ENCODE data around the gene FHOD3.
"Not testable (repeated sequence)": the region's sequence is repeated elsewhere in the genome, so short reads cannot be mapped to it uniquely, and the experiment has no call there.

The FHOD3 gene

DNA sequence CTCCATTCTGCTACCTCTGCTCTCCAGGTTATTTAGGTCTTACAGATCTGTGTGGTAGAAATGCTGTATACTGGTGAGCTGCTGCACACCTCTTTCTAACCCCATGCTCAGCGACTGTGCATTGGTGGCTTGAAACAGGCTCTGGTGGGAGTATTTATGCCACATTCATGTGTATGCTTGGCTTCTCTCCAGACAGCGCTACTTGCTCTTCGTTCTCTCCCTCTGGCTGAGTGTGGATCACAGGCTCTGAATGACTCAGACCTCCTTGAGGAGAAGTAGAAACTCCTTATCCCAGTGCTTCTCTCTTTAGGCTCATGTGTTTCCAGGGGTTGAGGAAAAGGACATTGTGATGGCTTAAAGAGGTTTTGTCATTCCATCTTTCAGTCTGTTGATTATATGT lies 54.9 kb downstream of the FHOD3 start:
- no peak for FAIRE-seq

DNA sequence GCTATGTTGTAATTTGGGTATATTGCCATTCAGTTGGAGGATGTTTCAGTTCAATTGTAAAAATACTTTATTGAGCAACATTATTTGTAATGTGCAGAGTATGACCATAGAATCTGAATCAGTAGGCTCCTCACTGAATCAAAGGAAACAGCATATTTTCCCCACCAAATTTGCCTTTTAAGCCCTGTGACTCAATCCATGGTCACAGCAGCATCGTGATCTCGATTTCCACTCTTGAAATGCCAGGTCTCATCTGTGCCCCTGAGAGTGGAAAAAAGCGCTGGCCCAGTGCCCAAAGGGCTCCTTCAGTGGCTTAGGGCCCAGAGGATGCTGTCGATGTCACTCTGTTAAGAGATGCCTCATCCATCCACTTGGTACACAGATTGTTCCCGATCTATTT lies 57.5 kb downstream of the FHOD3 start:
- FAIRE-seq, result no peak

DNA sequence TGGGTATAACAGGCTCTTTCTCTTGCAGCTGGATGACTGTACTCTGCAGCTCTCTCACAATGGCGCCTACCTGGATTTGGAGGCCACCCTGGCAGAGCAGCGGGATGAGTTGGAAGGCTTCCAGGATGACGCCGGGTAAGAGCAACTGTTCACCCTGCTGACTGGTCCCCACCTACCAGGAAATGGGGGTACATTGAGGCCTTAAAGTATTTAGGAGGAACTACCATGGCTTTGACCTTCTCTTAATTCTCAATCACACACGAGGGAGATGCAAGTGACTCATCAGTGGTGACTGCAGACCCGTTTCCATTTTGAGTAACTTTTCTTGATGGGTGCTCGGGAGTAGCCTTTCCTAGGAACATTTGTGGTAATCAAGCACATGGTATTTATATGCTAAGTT lies 58.0 kb downstream of the FHOD3 start:
- no peak for FAIRE-seq

DNA sequence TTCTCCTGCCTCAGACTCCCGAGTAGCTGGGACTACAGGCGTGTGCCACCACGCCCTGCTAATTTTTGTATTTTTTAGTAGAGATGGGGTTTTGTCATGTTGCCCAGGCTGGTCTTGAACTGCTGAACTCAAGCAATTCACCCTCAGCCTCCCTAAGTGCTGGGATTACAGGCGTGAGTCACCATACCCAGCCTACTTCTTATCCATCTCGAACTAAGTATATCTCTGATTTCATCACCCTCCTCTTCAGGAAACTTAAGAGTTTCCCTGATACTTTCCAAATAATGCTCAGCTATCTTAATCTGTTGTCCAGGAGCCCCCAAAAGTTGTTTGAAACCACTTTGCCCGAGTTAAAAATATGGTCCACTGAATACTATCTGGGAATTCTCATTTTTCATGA lies 59.2 kb downstream of the FHOD3 start:
- not testable (repeated sequence) for FAIRE-seq

DNA sequence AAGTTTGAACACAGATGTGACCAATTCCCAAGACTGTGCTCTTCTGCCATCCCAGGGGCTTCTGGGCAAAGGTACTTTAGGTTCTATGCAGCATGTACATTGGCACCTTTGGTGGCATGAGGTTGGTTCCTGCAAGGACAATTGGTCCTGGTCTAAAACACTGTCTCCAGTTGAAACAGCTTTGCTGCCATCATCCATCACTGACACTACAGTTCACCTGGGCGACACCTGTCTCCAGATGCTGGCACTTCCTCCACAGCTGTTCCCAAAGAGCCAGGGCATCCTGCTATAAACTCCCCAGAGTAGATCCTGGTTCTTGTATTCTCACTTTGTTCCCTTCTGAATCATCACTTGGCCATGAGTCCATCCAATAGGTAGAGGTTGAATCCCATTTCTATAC lies 60.6 kb downstream of the FHOD3 start:
- FAIRE-seq, result no peak

DNA sequence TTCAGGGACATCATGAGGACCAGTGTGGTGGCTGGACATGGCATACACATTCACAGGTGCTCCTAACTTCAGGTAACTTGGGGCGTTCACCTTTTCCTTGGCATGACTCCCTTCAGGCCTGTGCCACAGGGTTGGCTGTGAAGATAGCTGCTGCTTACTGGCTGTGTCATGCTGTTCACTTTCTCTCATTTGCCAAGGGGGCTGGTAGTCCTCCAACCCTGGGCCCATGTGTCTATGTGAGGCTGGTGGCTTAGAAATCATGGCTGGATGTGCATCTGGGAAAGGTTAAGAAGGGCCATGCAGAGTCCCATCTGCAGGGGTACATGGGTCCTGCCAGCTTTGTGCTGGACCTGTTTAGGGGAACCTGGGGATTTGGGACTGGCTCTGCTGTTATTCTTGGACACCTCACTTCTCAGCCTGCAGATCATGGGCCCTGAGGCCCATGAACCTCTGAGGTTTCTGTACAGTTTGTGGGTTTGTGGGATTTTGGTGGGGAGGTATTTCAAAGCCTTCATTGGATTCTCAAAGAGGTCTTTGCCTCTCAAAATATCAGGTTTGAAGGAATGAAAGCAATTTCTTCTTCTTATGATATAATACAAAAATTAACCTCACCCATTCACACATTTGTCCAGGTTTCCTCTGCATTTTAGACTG lies 62.9 kb downstream of the FHOD3 start:
- no peak for FAIRE-seq

DNA sequence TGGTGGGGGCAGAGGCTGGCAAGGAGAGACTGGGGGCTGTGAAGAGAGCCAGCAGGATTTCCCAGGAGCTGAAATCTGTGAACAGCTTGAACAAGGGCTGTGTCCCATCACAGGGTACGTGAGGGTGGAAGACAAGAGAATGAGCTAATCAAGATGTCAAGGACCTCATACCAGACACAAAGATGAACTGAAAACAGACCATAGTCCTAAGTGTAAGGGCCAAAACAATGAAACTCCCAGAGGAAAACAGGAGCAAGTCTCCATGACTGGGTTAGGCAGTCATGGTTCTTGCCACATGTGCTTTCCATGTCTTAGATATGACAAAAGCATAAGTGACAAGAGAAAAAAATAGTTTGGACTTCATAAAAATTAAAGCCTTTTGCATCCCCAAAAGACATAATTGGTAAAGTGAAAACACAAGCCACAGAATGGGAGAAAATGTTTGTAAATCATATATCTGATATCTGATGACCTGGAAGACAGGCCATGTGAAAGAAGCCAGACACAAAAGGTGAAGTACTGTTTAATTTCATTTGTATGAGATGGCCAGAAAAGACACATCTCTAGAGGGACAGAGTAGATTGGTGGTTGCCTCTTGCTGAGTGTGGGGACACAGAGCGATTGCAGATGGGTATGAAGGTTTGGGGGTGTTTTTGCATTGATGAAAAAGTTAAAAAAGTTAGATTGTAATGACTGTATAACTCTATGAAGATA lies 67.6 kb downstream of the FHOD3 start:
- no peak for FAIRE-seq

DNA sequence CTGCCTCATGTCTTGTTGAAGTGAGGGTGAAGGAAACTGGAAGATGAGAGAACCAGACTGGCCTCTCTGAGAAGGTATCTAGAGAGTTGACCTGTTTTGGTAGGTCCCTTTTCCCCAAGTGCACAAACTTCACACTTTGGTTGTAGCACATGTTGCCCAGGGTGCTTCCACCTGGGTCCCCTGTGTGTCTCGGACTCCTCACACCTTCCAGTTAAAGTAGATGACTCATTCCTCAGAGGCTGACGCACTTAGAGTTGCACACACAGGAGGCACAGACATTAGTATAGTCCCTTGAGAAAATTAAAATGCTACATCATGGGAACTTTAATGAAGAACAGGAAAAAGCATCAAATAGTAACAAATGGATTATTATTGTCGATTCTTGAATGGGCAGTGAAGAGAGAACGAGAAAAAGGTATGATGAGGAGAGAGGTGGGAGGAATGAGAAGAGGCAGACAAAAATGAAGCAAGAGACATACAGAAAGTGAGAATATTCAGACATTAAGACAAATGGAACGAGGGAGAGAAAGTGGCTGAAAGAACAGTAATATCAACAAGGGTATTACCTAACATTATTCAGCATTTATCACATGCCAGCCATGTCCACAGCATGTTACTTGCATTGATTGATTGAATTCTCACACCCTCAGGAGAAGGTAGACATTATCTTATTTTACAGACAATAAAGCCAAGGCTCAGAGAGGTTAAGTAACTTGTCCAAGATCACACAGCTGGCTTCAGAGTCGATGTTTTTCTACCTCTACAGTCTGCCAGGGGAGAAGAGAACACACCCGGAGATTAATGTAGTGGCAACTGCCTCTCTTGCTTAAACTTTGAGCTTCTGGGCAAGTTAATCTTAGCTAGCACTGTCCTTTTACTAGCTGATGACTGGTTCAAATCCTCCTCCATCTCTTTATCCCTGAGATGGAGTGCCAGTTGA lies 68.6 kb downstream of the FHOD3 start:
- no peak for FAIRE-seq

DNA sequence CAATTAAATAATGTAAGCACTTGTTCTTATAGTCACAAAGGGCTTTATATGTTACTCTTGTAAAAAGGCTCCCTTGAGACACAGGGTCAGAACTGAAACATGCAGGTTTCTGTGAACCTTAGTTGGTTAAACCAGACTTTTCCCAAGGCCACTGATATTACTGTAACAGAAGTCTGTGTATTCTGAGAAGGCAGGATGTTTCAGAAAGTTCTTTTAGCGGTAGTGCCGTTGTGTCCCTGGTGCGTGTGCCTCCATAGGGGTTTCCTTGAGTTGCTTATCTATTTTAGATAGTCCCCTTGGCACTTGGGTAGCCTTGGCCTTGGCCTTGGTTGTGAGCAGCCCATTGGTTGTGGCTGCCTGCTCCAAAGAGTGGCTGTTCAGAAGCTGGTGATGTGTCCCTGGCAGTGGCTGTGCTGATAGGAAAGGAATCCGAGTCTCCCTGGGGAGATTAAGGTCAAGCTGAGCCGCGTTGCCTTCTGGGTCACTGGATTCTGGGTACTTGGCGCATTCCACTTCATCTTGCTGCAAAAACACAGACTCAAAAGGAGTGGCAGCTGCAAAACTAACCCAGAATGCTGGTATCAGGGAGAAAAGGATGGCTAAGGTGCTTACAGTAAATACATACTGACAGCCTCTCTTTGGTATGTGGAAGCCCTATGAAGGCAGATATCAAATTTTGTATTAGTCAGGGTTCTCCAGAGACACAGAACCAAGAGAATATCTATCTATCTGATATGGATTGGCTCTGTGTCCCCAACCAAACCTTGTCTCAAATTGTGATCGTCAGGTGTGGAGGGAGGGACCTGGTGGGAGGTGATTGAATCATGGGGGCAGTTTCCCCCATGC lies 69.7 kb downstream of the FHOD3 start:
- FAIRE-seq, result no peak

DNA sequence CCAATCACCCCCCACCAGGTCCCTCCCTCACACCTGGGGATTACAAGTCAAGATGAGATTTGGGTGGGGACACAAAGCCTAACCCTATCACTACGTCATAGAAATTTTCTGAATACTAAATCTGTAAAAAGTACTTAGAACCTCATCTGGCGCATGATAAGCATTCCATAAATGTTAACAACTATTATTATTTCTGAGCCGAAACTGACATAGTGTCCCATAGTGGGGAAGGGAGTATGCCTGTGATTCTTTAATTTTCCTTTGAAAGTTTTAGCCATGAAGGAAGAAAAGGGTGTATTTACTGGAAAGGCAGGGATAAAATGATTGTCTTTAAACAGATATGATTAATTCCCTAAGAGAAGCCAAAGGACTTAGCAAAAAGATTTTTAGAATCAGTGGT lies 71.4 kb downstream of the FHOD3 start:
- no peak for FAIRE-seq

DNA sequence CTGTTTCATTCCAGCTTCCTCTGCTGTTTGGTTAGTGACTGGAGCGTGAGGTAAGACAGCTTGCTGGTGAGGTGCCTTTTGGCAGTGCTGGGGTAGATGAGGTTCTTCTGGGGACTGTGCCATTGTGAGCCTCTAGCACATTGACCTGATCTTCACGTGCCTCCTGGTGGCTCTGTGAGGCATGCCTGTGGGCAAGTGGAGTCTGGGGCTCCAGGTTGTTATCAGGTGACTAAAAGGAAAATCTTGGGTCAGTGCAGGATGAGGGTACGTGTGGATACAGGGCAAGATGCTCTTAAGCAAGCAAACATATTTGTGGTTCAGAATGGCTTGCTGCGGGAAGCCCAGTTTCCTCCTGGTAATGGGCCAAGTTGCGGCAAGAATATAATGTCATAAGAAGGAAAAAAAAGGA lies 75.4 kb downstream of the FHOD3 start:
- FAIRE-seq, result no peak

DNA sequence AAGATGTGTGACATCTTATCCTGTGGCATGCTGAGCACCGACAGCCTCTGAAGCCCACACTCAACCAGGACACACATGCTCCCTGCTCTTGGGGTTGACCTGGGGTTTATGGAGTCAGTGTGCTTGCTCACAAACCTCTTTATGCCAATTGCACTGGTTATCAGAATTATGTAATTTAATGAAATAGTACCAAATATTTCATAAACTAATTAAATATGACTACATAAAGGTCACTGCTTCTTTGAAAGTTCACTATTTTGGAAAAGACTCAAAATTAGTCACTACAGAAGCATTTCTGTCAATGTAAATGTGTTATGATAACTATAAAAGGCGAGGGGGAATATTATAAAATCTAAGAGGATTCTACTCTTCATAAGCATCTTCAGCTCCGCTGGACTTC lies 76.7 kb downstream of the FHOD3 start:
- FAIRE-seq, result no peak

DNA sequence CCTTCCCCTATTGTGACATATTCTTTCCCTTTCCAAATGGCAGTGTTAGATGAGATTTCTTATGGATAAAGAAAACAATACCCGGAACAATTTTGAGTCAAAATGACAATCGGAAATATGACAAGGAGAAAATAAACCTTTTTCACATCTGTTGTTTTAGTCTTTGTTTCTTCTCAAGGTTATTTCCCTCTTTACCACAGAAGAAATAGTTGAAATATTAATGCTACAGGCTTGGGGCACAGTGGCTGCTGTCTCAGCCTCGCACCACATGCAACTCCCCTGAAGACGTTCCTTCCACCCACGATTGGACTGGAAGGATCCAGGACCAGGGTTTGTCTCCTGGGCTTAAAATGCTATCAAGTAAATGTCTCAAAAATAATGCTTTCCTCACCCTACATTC lies 77.6 kb downstream of the FHOD3 start:
- no peak for FAIRE-seq

DNA sequence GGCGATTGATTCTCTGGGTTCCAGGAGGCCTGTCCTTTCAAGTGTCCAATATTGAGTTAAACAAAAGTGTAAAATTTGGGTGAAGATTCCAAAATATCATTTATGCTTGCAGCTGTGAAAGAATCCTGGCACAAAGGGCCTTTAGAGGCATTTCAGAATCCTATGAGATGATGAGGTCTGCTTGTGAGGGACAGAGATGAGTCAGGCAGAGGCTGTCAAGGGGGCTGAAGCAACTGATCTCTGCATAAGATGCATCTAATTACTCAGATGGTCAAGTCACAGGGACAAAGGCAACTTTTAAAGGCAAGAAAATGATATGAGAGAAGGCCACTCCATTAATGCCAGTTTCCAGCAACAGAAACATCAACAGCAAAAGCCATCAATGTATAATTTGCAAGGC lies 78.8 kb downstream of the FHOD3 start:
- no peak for FAIRE-seq

DNA sequence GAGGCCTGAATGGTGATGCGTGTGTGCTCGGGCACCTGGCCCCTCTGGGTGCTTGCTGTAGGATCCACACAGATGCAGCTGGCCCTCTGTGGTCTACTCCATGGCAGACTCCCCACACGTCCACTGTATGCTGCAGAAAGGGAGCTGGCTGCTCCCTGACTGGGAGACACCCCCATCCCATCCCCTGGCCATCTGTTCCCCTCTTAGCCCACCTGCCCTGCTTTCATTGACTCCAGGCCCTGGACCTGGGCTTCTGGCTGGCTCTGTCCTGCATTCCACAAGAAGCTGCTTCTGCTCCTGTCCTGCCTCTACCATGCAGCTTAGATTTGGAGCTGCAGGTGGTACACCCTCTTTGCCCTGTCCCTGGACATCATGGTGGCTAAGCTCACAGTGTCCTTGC lies 80.1 kb downstream of the FHOD3 start:
- no peak for FAIRE-seq

DNA sequence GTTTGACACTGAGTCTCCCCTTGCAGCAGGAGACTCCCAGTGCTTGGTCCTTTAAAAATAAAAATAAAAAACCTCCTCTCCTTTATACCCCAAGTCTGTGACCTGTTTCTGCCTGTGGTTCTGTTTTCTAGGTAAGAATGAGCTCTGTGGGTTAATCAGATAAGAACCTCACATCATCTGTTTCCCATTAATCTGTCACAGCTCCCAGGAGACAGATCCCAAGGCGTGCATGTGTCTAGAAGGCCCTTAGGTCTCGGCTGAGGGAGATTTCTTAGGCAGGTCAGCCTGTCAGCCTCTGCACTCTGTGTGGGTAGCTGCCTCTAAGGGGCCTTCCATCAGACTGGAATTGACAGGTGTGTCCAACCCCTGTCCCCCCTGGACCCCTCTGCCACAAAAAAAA lies 80.7 kb downstream of the FHOD3 start:
- FAIRE-seq, result no peak

DNA sequence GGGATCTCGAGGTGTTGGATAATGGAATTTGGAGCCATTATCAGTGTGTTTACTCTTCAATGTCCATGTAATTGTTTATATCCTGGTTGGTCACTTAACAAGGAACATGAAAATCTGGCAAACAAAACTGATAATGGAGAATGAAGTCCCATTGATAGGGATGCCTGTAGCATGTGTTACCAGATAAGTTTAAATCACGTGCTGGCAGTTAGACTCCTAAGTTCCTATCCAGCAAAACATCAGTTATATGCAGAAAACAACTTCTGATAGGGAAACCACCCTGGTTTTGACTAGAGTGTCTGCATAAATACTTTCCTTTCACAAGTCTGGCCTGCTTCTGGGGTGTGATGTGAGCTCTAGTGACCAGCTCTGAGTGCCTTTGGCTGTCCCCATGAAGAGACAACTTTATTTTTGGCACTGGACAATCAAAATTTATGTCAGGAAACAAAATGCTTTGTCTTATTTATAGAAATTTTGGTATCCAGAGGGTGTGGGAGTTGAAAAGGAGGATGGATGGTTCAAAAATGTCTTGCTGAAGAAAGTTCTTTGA lies 82.0 kb downstream of the FHOD3 start:
- no peak for FAIRE-seq

DNA sequence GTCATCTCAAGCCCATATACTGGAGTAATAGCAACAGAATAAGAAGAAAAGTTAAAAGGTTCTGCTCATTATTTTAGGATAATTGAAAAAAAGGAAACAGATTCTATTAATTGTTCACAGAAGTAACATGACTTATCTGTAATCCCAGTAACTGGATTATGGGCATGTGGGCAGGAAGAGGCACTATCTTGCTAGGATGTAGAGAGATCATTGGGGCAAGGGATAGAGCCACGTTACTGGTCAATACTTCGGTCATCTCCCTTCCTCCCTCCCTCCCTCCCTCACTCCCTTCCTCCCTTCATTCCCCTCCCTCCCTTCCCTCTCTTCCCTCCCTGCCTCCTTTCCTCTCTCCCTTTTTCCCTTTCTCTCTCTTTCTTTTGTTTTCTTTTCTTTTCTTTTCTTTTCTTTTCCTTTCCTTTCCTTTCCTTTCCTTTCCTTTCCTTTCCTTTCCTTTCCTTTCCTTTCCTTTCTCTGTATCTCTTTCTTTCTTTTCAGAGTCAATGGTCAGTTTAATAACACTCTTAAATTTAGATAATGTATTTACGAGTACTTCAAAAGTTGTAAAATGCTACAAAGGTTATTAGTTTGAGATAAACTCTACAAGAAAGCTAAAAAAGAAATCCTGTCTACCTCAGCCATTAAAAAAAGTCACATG lies 82.8 kb downstream of the FHOD3 start:
- no peak for FAIRE-seq

DNA sequence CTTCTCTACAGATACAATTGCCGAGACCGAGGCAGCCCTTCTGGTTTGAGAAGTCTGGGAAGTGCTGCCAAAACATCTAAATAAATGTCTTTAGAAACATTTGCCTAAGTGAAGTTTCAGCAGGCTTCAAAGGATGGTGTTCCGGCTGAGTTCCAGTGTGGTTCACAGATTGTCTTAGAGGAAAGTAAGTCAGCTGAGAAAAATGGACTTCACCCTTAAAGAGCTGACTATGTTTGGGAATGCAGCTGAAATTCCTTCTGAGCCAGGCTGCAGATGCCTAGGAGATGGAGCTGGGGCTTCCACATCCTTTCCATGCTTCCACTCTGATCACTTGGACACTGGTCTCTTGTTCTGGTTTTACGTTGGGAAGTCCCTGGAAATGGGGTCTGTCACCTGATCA lies 83.6 kb downstream of the FHOD3 start:
- FAIRE-seq, result no peak

DNA sequence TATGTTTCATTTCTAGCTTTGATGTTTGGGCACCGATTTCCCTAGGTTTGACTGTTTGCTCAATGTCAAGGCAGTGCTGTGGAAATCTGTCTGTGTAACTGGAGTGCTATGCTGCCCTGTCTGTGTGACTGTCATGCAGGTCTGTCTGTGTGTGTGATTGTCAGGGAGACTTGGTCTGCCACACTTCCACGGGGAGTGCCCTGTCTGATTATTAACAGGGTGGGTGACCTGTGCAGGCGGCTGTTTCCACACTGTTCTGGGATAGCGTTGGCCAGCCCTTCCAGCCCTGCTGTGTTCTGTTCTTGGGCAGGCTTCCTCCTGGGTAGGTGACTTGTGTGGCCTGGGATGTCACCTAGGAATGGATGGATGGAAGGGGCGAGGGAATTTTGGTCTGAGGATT lies 85.3 kb downstream of the FHOD3 start:
- no peak for FAIRE-seq

DNA sequence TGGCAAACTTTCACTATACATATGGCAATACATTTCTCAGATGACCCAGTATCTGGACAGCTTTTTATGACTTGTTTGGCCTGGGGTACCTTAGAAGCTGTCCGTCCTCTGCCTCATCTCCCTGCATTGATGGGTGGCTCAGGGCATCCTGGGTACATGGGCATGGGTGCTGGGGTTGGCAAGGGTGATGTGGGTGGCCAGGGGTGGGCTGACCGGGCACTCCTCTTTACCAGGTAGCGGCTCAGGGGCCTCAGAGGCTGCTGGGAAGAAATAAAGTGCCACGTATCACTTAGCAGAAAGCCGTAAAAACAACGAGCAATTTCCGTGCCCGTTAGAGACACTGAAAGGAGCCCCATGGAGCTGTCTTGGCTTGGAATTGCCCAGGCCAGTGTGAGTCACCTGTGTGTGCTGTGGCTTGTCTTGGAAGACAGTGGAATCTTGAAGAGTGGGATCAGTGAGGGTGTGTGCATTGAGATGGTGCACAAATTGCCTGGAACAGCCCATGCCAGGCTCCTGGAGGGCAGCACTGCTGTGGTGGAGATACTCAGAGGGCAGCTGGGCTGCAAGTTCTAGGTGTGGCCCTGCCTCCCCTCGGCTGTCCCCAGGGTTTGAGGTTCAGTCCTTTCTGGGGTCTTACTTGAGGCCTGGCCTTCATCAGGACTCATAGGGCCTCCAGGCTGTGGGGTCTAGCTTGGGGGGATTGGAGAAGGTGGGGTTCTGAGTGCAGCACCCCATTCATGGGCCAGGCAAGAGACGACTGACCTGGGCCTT lies 88.8 kb downstream of the FHOD3 start:
- FAIRE-seq, result no peak

Measured in G401.6 (cell line).